H1 (cell line): ENCODE measurements around the gene PSMC5. TPM values are rescaled to one million over a fixed set of nuclear protein-coding genes. Genes with fewer than 3 reads are reported as not detected.

Source experiments
- CTCF ChIA-PET: fragments of 300-600 bp; sonication (Branson Sonifier 250); formaldehyde crosslinking; loops from one replicate; lab custom pipeline; 2021; ENCODE audit not compliant: partially characterized antibody; lab: Charles Lee
- POLR2A ChIA-PET: fragments of 300-600 bp; sonication (Branson Sonifier 250); formaldehyde crosslinking; loops from one replicate; lab custom pipeline; 2021; ENCODE audit warnings: inconsistent platforms; ENCODE audit not compliant: partially characterized antibody; lab: Charles Lee
- DNase-seq, 2 experiments: peaks; one replicate each; pipeline versions ENCODE4 v3.0.0 to v3.0.0-alpha.2; 2010 to 2022; ENCODE audit warnings: low spot score in 2 of 2, low read depth in 1 of 2, mixed read lengths in 1 of 2
- FAIRE-seq: peaks from 2 replicates; lab custom pipeline; 2011; peaks lifted over from hg19 to GRCh38; lab: Jason Lieb, UNC
- H2AFZ ChIP-seq: 2 replicates; pipeline ENCODE4 v1.8.1; 2012; ENCODE audit warnings: low read length, inconsistent platforms
- H2AK5ac ChIP-seq: 2 replicates; pipeline ENCODE4 v1.6.1; 2013; ENCODE audit warnings: low read depth, low read length
- H2BK120ac ChIP-seq: replicated peaks from 2 replicates; pipeline ENCODE3; 2013; ENCODE audit warnings: low read depth, low read length, inconsistent platforms
- H2BK12ac ChIP-seq: 2 replicates; pipeline ENCODE4 v1.6.1; 2013; ENCODE audit warnings: low read depth, low read length
- H2BK15ac ChIP-seq: 2 replicates; pipeline ENCODE4 v1.6.1; 2013; ENCODE audit warnings: low read length
- H2BK20ac ChIP-seq: 2 replicates; pipeline ENCODE4 v1.6.1; 2013; ENCODE audit warnings: low read length
- H2BK5ac ChIP-seq: 2 replicates; pipeline ENCODE4 v1.6.1; 2013; ENCODE audit warnings: low read depth, low read length
- H3K14ac ChIP-seq: 2 replicates; pipeline ENCODE4 v1.6.1; 2013; ENCODE audit warnings: inconsistent platforms; ENCODE audit not compliant: insufficient read length
- H3K18ac ChIP-seq: 2 replicates; pipeline ENCODE4 v1.6.1; 2013; ENCODE audit warnings: low read length; ENCODE audit errors: extremely low read depth
- H3K23ac ChIP-seq: 2 replicates; pipeline ENCODE4 v1.6.1; 2013; ENCODE audit warnings: inconsistent platforms; ENCODE audit not compliant: insufficient read length
- H3K23me2 ChIP-seq: 2 replicates; pipeline ENCODE4 v1.6.1; 2013; ENCODE audit warnings: low read depth, low read length
- H3K27ac ChIP-seq: 2 replicates; pipeline ENCODE4 v1.6.1; 2011; ENCODE audit warnings: low read depth, low read length, inconsistent platforms
- H3K27me3 ChIP-seq, 4 experiments: replicated peaks in 1 of 4; 1 replicate in 1 of 4; 2 replicates in 3 of 4; pipeline versions ENCODE4 v1.6.1 to v1.8.1; 2011 to 2013; ENCODE audit warnings: low read length in 3 of 4, mild to moderate bottlenecking in 3 of 4, inconsistent platforms in 2 of 4, mixed read lengths in 2 of 4, moderate library complexity in 1 of 4; ENCODE audit not compliant: control insufficient read depth in 3 of 4, insufficient read depth in 3 of 4; ENCODE audit errors: extremely low read depth in 1 of 4
- H3K36me3 ChIP-seq, 4 experiments: 2 replicates each; pipeline versions ENCODE4 v1.6.1 to v1.8.1; 2011 to 2013; ENCODE audit warnings: mild to moderate bottlenecking in 4 of 4, low read length in 3 of 4, moderate library complexity in 2 of 4, control low read depth in 1 of 4, inconsistent platforms in 1 of 4; ENCODE audit not compliant: insufficient read depth in 4 of 4, control insufficient read depth in 2 of 4
- H3K4ac ChIP-seq: replicated peaks from 2 replicates; pipeline ENCODE3; 2013; ENCODE audit warnings: low read length, low read depth, mixed read lengths, inconsistent platforms; ENCODE audit not compliant: insufficient read length
- H3K4me1 ChIP-seq, 4 experiments: replicated peaks in 1 of 4; 1 replicate in 1 of 4; 2 replicates in 3 of 4; pipeline versions ENCODE4 v1.6.1 to v1.8.1; 2011 to 2013; ENCODE audit warnings: low read length in 3 of 4, inconsistent platforms in 2 of 4, mixed read lengths in 1 of 4; ENCODE audit not compliant: insufficient read depth in 4 of 4, control insufficient read depth in 3 of 4
- H3K4me2 ChIP-seq, 2 experiments: 2 replicates each; pipeline versions ENCODE4 v1.6.1 to v1.8.1; 2011 to 2013; ENCODE audit warnings: low read depth in 2 of 2, low read length in 2 of 2, control low read depth in 1 of 2, inconsistent platforms in 1 of 2, mild to moderate bottlenecking in 1 of 2; ENCODE audit not compliant: insufficient read depth in 1 of 2
- H3K4me3 ChIP-seq, 4 experiments: fragments of 200-600, 300-600 bp in 1 of 4; sonication (generic), shearing (Covaris generic), sonication (Bioruptor Twin) in 1 of 4; 2 replicates each; pipeline versions ENCODE4 v1.5.1 to v1.8.1; 2011 to 2016; ENCODE audit warnings: low read length in 4 of 4, low read depth in 3 of 4, control low read depth in 2 of 4, inconsistent platforms in 2 of 4, mild to moderate bottlenecking in 2 of 4, mixed read lengths in 1 of 4, moderate library complexity in 1 of 4; ENCODE audit not compliant: insufficient read depth in 2 of 4; ENCODE audit errors: extremely low read depth in 1 of 4
- H3K56ac ChIP-seq: replicated peaks from 2 replicates; pipeline ENCODE3; 2013; ENCODE audit warnings: low read depth, mild to moderate bottlenecking, mixed read lengths, low read length, inconsistent platforms; ENCODE audit not compliant: insufficient read length
- H3K79me1 ChIP-seq: 2 replicates; pipeline ENCODE4 v1.6.1; 2013; ENCODE audit warnings: low read depth, low read length, control low read depth
- H3K79me2 ChIP-seq, 2 experiments: 2 replicates each; pipeline versions ENCODE4 v1.6.1 to v1.8.1; 2012 to 2013; ENCODE audit warnings: low read length in 2 of 2, mild to moderate bottlenecking in 2 of 2, inconsistent platforms in 1 of 2; ENCODE audit not compliant: insufficient read depth in 2 of 2, control insufficient read depth in 1 of 2
- H3K9ac ChIP-seq, 4 experiments: replicated peaks in 1 of 4; 1 replicate in 1 of 4; 2 replicates in 3 of 4; pipeline versions ENCODE4 v1.6.1 to v1.8.1; 2011 to 2013; ENCODE audit warnings: low read depth in 3 of 4, low read length in 3 of 4, control low read depth in 2 of 4, mild to moderate bottlenecking in 2 of 4, moderate library complexity in 2 of 4, inconsistent platforms in 1 of 4; ENCODE audit errors: extremely low read depth in 1 of 4
- H3K9me3 ChIP-seq, 2 experiments: 2 replicates each; pipeline versions ENCODE4 v1.6.1 to v1.8.1; 2012 to 2013; ENCODE audit warnings: mild to moderate bottlenecking in 2 of 2, moderate library complexity in 2 of 2, control low read depth in 1 of 2, inconsistent platforms in 1 of 2, low read depth in 1 of 2, low read length in 1 of 2, mixed read lengths in 1 of 2; ENCODE audit not compliant: insufficient read depth in 2 of 2
- H4K20me1 ChIP-seq, 2 experiments: replicated peaks in 1 of 2; 2 replicates each; pipeline versions ENCODE3 to v1.8.1; 2011 to 2013; ENCODE audit warnings: inconsistent platforms in 2 of 2, low read length in 2 of 2, mild to moderate bottlenecking in 1 of 2; ENCODE audit not compliant: insufficient read depth in 2 of 2, control insufficient read depth in 1 of 2
- H4K5ac ChIP-seq: 2 replicates; pipeline ENCODE4 v1.6.1; 2013; ENCODE audit warnings: low read length, low read depth, mixed read lengths, inconsistent platforms; ENCODE audit not compliant: insufficient read length
- H4K8ac ChIP-seq: 2 replicates; pipeline ENCODE4 v1.8.0; 2013; ENCODE audit warnings: mild to moderate bottlenecking, moderate library complexity, low read length, inconsistent platforms; ENCODE audit not compliant: insufficient read depth; ENCODE audit errors: extremely low read depth
- H4K91ac ChIP-seq: replicated peaks from 2 replicates; pipeline ENCODE3; 2013; ENCODE audit warnings: low read length, mixed read lengths, inconsistent platforms; ENCODE audit not compliant: insufficient read length
- ATF3 ChIP-seq: IDR thresholded peaks from 2 replicates; pipeline ENCODE4 v1.6.1; 2011; ENCODE audit warnings: low read depth, mild to moderate bottlenecking, low read length; ENCODE audit not compliant: insufficient read depth
- EP300 ChIP-seq, 2 experiments: IDR thresholded peaks; 1 replicate in 1 of 2; 2 replicates in 1 of 2; pipeline ENCODE4 v1.6.1; 2011 to 2012; ENCODE audit warnings: low read depth in 2 of 2, low read length in 2 of 2, mild to moderate bottlenecking in 2 of 2, borderline replicate concordance in 1 of 2, inconsistent platforms in 1 of 2, moderate library complexity in 1 of 2
- GTF2F1 ChIP-seq: IDR thresholded peaks from 2 replicates; pipeline ENCODE4 v1.6.1; 2012; ENCODE audit warnings: low read depth, low read length, improper control_type of control experiment, borderline replicate concordance
- KDM1A ChIP-seq: fragments of 200-600, 300-600 bp; sonication (generic); IDR thresholded peaks from 2 replicates; pipeline ENCODE4 v1.7.1; 2016; ENCODE audit warnings: mild to moderate bottlenecking, low read length, borderline replicate concordance
- POLR2AphosphoS5 ChIP-seq: IDR thresholded peaks from 2 replicates; pipeline ENCODE4 v1.6.1; 2011; ENCODE audit warnings: low read depth, low read length
- TAF7 ChIP-seq: optimal IDR thresholded peaks from 2 replicates; pipeline ENCODE3; 2011; ENCODE audit warnings: low read depth, mild to moderate bottlenecking, inconsistent platforms, low read length, moderate library complexity, borderline replicate concordance
- TBP ChIP-seq: IDR thresholded peaks from 2 replicates; pipeline ENCODE4 v1.6.1; 2011; ENCODE audit warnings: low read depth, low read length, improper control_type of control experiment
- WGBS, 2 experiments: shearing (Covaris generic) in 1 of 2; methylation state at CpG; one replicate each; pipeline versions ENCODE4 v1.1.6 to v1.1.7; 2013 to 2015; ENCODE audit warnings: low lambda C conversion rate in 2 of 2, mixed read lengths in 2 of 2, inconsistent platforms in 1 of 2, low coverage in 1 of 2, missing lambda C conversion rate in 1 of 2; ENCODE audit not compliant: insufficient replicate concordance in 2 of 2, insufficient coverage in 1 of 2, insufficient read length in 1 of 2; ENCODE audit errors: extremely low coverage in 1 of 2, missing lambda C conversion rate in 1 of 2; 5-methylcytosine and 5-hydroxymethylcytosine counted together
- polyA plus RNA-seq, 7 experiments: library from polyadenylated mRNA; depleted of rRNA in 3 of 7; stranded (reverse) in 5 of 7; unstranded in 2 of 7; fragments of >200 nt in 5 of 7; fragments of 200-250 nt in 2 of 7; gene quantifications; 1 replicate in 5 of 7; 2 replicates in 1 of 7; 4 replicates in 1 of 7; pipeline versions ENCODE4 v1.2.1 to v1.2.3, GENCODE V29; 2011 to 2013; ENCODE audit warnings: missing spikeins in 2 of 7, mixed read lengths in 2 of 7
- total RNA-seq: library from RNA; stranded (reverse); fragmentation: NEBNext Ultra II Directional; extraction: Animal tissue kit (Norgen Biotek cat#: 25700); gene quantifications from 2 replicates; pipeline ENCODE4 v1.2.1, GENCODE V29; 2021
- TF ChIP-seq, protein P1 (sequence below): IDR thresholded peaks from 2 replicates; pipeline ENCODE4 v1.6.1; 2012; ENCODE audit warnings: inconsistent platforms

The PSMC5 gene
- total and polyA plus RNA-seq, 2 of the 8 experiments (the other 6 are each of a cell fraction or from before 2014, with no cell fraction given), result 172 to 180 TPM

- POLR2A ChIA-PET, result interaction anchor here (0.9 to 32.3 kb wide), 8 partner anchors 1 to 90 kb away, joined by 3 to 593 read pairs (median 8); partner anchors contain the start of genes CCDC47, DDX42, FTSJ3 and PSMC5
- Histone ChIP-seq H3K27ac (no peak overlapping the region), H3K27me3 (no peaks in the 10 kb centered on the region), H2BK15ac (no peak overlapping the region), H3K79me1 (peaks cover 11% of the 10 kb centered on the region; the same call in 1 of the 2 replicates), H3K4ac (no peak overlapping the region), H4K91ac (no peak overlapping the region), H2BK120ac (no peak overlapping the region), H3K4me1 (peaks cover 0 to 3% (median 0%) of the 10 kb centered on the region in 4 experiments; a peak in 1 of 7 replicates), H3K14ac (no peak overlapping the region), H2BK20ac (no peak overlapping the region), H3K36me3 (peaks cover 42 to 65% (median 60%) of the 10 kb centered on the region in 4 experiments), H4K20me1 (peaks cover 3 to 25% of the 10 kb centered on the region in 2 experiments), H4K5ac (no peak overlapping the region), H2BK5ac (no peak overlapping the region), H3K23me2 (peaks cover 4% of the 10 kb centered on the region; the same call in 1 of the 2 replicates), H2BK12ac (no peak overlapping the region), H3K9me3 (no peaks in the 10 kb centered on the region), H3K56ac (no peak overlapping the region), H3K9ac (no peak overlapping the region), H3K4me3 (no peak overlapping the region), H3K4me2 (no peak overlapping the region), H2AFZ (no peak overlapping the region), H4K8ac (no peak overlapping the region), H3K23ac (no peak overlapping the region), H3K79me2 (peaks cover 0 to 29% of the 10 kb centered on the region in 2 experiments; a peak in 3 of 4 replicates), H3K18ac (no peak overlapping the region), H2AK5ac (no peak overlapping the region)
- FAIRE-seq, result no peak
- TF ChIP-seq KDM1A (no peak), EP300 (IDR thresholded peaks at IDR 0.05; ENCODE audit: borderline replicate concordance in 1 of 2, low read depth in 2 of 2, low read length in 2 of 2) (no peak), TAF7 (no peak), ATF3 (no peak), TBP (no peak), GTF2F1 (no peak), POLR2AphosphoS5 (no peak)
- TF ChIP-seq, protein P1, sequence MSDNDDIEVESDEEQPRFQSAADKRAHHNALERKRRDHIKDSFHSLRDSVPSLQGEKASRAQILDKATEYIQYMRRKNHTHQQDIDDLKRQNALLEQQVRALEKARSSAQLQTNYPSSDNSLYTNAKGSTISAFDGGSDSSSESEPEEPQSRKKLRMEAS, result no peak
- WGBS, 2 experiments, result 79% methylated on average over 2 of the region's 2 CpGs; no CpG with 5 or more reads in 1 of the 2 experiments
- DNase-seq, result no peak
- CTCF ChIA-PET, result interaction anchor here (0.7 to 5.2 kb wide), 5 partner anchors 9 to 23 kb away, joined by 3 to 61 read pairs (median 5); no protein-coding TSS in a partner anchor
Measured at GRCh38 chr17:63832455-63832854, 5.2 kb downstream of the PSMC5 start.
